Heart right ventricle (tissue), 16 donors: ENCODE results near the gene LRRC45. TPM values are rescaled to one million over a fixed set of nuclear protein-coding genes. Genes with fewer than 3 reads are reported as not detected.

Experiments
- ATAC-seq, 8 donors: fragments of 200-7000 bp; cut with Tn5 transposase; one replicate each; pipeline ENCODE4 v1.9.1; 2020; ENCODE audit warnings: mild to moderate bottlenecking in 8 of 8, moderate library complexity in 8 of 8, moderate number of reproducible peaks in 1 of 8
- DNase-seq, 2 donors: peaks; one replicate each; pipeline ENCODE4 v3.0.0-alpha.2; 2020
- H3K27ac ChIP-seq, 10 donors: fragments of 200-600 bp; sonication (generic) in 2 of 10; one replicate each; pipeline versions ENCODE4 v1.5.0 to v1.8.0; 2020 to 2022; ENCODE audit warnings: mild to moderate bottlenecking in 3 of 10
- H3K27me3 ChIP-seq, 7 donors: fragments of 200-600 bp; one replicate each; pipeline ENCODE4 v1.8.0; 2021 to 2022; ENCODE audit warnings: mild to moderate bottlenecking in 2 of 7
- H3K36me3 ChIP-seq, 9 donors: fragments of 200-600 bp; sonication (generic) in 1 of 9; one replicate each; pipeline versions ENCODE4 v1.5.0 to v1.8.0; 2020 to 2022; ENCODE audit warnings: mild to moderate bottlenecking in 2 of 9
- H3K4me1 ChIP-seq, 9 donors: fragments of 200-600 bp; sonication (generic) in 1 of 9; one replicate each; pipeline versions ENCODE4 v1.5.0 to v1.8.0; 2020 to 2022; ENCODE audit warnings: mild to moderate bottlenecking in 4 of 9
- H3K4me3 ChIP-seq, 10 donors: fragments of 200-600 bp; sonication (generic) in 2 of 10; one replicate each; pipeline versions ENCODE4 v1.5.0 to v1.8.0; 2020 to 2022; ENCODE audit warnings: mild to moderate bottlenecking in 7 of 10, moderate library complexity in 2 of 10
- H3K9me3 ChIP-seq, 11 donors: fragments of 200-600 bp in 10 of 11; sonication (generic) in 2 of 11; one replicate each; pipeline versions ENCODE4 v1.5.0 to v1.8.0; 2013 to 2022; ENCODE audit warnings: mild to moderate bottlenecking in 2 of 11, control low read depth in 1 of 11, moderate library complexity in 1 of 11
- CTCF ChIP-seq, 9 donors: fragments of 200-600 bp; sonication (generic) in 2 of 9; IDR thresholded peaks; one replicate each; pipeline versions ENCODE4 v1.5.0 to v1.8.0; 2021 to 2022; ENCODE audit warnings: antibody characterized with exemption in 9 of 9, mild to moderate bottlenecking in 5 of 9, moderate library complexity in 1 of 9
- WGBS, 2 donors: extraction: QIAGEN DNeasy Blood & Tissue Kit; methylation state at CpG; one replicate each; pipeline ENCODE4 v1.1.7; 2013; ENCODE audit warnings: inconsistent platforms in 1 of 2; 5-methylcytosine and 5-hydroxymethylcytosine counted together
- intact Hi-C, 10 donors: fragments of 100-400 bp; cut with DNase I; formaldehyde crosslinking; loops; one replicate each; pipeline versions ENCODE4 v1.11.1 to v1.14.2; 2022
- polyA plus RNA-seq, 2 donors: library from polyadenylated mRNA; stranded (reverse); fragments of 200-250 nt; gene quantifications; one replicate each; pipeline ENCODE4 v1.2.3, GENCODE V29; 2013
- total RNA-seq, 10 donors: library from RNA; stranded (reverse); fragmentation: NEBNext Ultra II Directional in 3 of 10; extraction: Animal tissue kit (Norgen Biotek cat#: 25700) in 3 of 10; gene quantifications; one replicate each; pipeline versions ENCODE4 v1.2.1 to v1.2.4, GENCODE V29; 2021 to 2023
- donor health status: Arrhythmogenic right ventricular cardiomyopathy.
- donor health status: ischemic (EF 13 %, LVEDD 7.1; RV severe dilation, severe dysfunction).
- donor health status: healthy with polysubstance abuse.
- donor health status: DM: no; HTN: yes; CAD: no.
- donor health status: DM: no; HTN: no; CAD: no.
- donor health status: ischemic (EF 25% LVEDD 6.9; RV normal size, moderate dysfunction).
- donor health status: ischemic (EF 25% LVEDD 5.7; RV mildly dilated, moderate dysfunction).
- donor health status: healthy.
- donor health status: DM: yes; HTN: yes; CAD: no.
- donor health status: Ischemic cardiomyopathy.
- donor health status: ischemic (EF 35%, LVEDD 5.7; RV mildly dilated, moderate dysfunction).
- donor health status: nonischemic (EF 11% LVEDD 7.7; RV severe dilation, severe dysfunction).
- donor health status: DM: yes; HTN: yes; CAD: no.
- donor health status: PGD.
- donor health status: ischemic (EF 29% LVEDD 5.4; RV normal size, mild dysfunction).
- donor health status: nonischemic (EF 23%, LVEDD 6.1; RV moderate dilation, normal function).

Gene LRRC45
- total and polyA plus RNA-seq, 12 donors, result 2.2 to 10.4 (median 3.5) TPM

GRCh38 chr17:82055023-82055964, 32.2 kb downstream of the LRRC45 start:
- Histone ChIP-seq H3K27ac (no peak overlapping the region), H3K4me3 (no peak overlapping the region), H3K9me3 (no peaks in the 10 kb centered on the region), H3K36me3 (peaks cover 3 to 74% (median 22%) of the 10 kb centered on the region in 9 donors), H3K4me1 (peaks cover 12 to 28% (median 24%) of the 10 kb centered on the region in 9 donors), H3K27me3 (no peaks in the 10 kb centered on the region)
- 84 to 85% methylated on average over 26 of the region's 26 CpGs for WGBS, 2 donors
- ATAC-seq (no peak), DNase-seq (no peak)
- intact Hi-C loops, result no loop called here
- no peak for TF ChIP-seq CTCF (IDR thresholded peaks at IDR 0.05)

DNA sequence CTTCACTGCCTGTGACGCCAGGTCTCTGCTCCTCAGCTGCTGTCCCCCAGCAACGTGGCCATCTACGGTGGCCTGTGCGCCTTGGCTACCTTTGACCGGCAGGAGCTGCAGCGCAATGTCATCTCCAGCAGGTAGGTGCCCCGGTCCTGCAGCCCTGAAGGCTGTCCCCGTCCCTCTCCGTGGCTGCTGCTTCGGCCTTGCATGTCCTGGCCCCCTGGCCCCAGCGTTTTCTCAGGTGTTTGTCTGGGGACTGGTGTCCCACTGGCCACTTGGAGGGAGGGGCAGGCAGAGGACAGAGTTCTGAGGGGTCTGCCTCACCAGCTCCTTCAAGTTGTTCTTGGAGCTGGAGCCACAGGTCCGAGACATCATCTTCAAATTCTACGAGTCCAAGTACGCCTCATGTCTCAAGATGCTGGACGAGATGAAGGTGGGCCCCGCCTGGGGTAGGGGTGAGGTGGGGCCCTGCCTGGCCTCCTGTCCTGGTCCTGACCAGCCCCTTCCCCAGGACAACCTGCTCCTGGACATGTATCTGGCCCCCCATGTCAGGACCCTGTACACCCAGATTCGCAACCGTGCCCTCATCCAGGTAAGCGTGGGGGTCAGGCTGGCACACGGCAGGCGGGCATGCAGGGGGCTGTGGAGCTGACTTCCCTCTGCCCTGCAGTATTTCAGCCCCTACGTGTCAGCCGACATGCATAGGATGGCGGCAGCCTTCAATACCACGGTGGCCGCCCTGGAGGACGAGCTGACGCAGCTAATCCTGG, 33.0 kb downstream of the LRRC45 start:
- Histone ChIP-seq H3K4me3 (no peak overlapping the region), H3K36me3 (peaks cover 3 to 81% (median 30%) of the 10 kb centered on the region in 9 donors), H3K27ac (no peak overlapping the region), H3K9me3 (no peaks in the 10 kb centered on the region), H3K27me3 (no peaks in the 10 kb centered on the region), H3K4me1 (peaks cover 8 to 20% (median 16%) of the 10 kb centered on the region in 9 donors)
- TF ChIP-seq CTCF (IDR thresholded peaks at IDR 0.05), result no peak
- intact Hi-C loops, result no loop called here
- WGBS, 2 donors, result 88 to 91% methylated on average over 28 of the region's 28 CpGs
- ATAC-seq (no peak), DNase-seq (no peak)

DNA sequence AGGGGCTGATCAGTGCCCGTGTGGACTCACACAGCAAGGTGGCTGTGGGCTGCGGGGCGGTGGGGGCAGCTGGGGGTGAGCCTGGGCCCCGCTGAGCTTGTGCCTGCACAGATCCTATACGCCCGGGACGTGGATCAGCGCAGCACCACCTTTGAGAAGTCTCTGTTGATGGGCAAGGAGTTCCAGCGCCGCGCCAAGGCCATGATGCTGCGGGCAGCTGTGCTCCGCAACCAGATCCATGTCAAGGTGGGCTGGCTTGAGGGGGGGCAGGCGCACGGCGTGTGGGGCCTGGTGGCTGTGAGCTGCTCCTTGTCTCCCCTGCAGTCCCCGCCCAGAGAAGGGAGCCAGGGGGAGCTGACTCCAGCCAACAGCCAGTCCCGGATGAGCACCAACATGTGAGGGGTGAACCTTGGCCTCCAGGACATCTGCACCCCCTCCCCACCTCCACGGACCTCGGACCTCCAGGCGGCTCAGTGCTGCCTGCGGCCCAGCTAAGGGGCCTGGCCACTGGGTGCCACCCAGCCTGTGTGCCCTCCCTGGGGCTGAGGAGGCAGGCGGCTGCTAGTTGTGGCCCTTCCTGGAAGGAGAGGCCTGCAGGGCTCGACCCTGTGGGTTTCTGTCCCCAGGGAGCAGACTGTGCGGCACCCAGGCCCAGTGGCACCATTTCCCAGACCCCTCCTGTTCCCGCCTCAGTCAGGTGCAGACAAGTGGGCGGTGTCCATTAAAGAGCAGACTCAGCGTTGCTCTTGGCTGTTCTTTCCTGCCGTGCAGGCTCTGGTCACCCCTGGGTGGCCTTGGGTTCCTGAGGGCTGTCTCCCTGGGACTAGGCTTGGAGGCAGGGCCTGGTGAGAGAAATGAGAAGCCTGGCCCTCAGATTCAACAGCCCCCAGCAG, 33.9 kb downstream of the LRRC45 start:
- Histone ChIP-seq H3K9me3 (no peaks in the 10 kb centered on the region), H3K4me3 (no peak overlapping the region), H3K4me1 (peaks cover 8 to 19% (median 16%) of the 10 kb centered on the region in 9 donors), H3K36me3 (peaks cover 3 to 88% (median 35%) of the 10 kb centered on the region in 9 donors), H3K27ac (no peak overlapping the region), H3K27me3 (no peaks in the 10 kb centered on the region)
- no peak for ATAC-seq
- intact Hi-C loops, result no loop called here
- DNase-seq, result no peak
- no peak for TF ChIP-seq CTCF (IDR thresholded peaks at IDR 0.05)
- 82 to 84% methylated on average over 28 to 29 of the region's 29 CpGs for WGBS, 2 donors
